Right atrium auricular region (tissue), 2 donors: ENCODE data around the gene CUBN. TPM values are rescaled to one million over a fixed set of nuclear protein-coding genes. Genes with fewer than 3 reads are reported as not detected.

ENCODE experiments used
- DNase-seq: peaks from one replicate; pipeline ENCODE4 v3.0.0-alpha.2; 2019; ENCODE audit warnings: low spot score
- H3K27ac ChIP-seq, 2 donors: fragments of 200-600 bp; sonication (generic); 1 replicate in 1 of 2; 2 replicates in 1 of 2; pipeline ENCODE4 v1.5.1; 2016 to 2019
- H3K27me3 ChIP-seq, 2 donors: fragments of 200-600 bp; sonication (generic); one replicate each; pipeline versions ENCODE4 v1.5.1 to v1.6.0; 2017 to 2019
- H3K36me3 ChIP-seq: fragments of 200-600 bp; sonication (generic); one replicate; pipeline ENCODE4 v1.5.1; 2016
- H3K4me1 ChIP-seq, 2 donors: fragments of 200-600 bp; sonication (generic); one replicate each; pipeline versions ENCODE4 v1.5.1 to v1.6.0; 2017 to 2019
- H3K4me3 ChIP-seq, 2 donors: fragments of 200-600 bp; sonication (generic); 1 replicate in 1 of 2; 2 replicates in 1 of 2; pipeline ENCODE4 v1.5.1; 2017 to 2019; ENCODE audit warnings: mild to moderate bottlenecking in 1 of 2, moderate library complexity in 1 of 2
- H3K9me3 ChIP-seq, 2 donors: fragments of 200-600 bp; sonication (generic); one replicate each; pipeline ENCODE4 v1.5.1; 2019
- CTCF ChIP-seq, 2 donors: fragments of 200-600 bp; sonication (generic); IDR thresholded peaks; one replicate each; pipeline ENCODE4 v1.5.1; 2019; ENCODE audit warnings: antibody characterized with exemption in 2 of 2
- total RNA-seq, 2 donors: library from RNA; depleted of rRNA; stranded (reverse); fragments of >200 nt; gene quantifications; one replicate each; pipeline ENCODE4 v1.1.0, GENCODE V29; 2016

Gene CUBN
- total RNA-seq, 2 donors from 2014 or later: 0.15 to 0.94 TPM

DNA sequence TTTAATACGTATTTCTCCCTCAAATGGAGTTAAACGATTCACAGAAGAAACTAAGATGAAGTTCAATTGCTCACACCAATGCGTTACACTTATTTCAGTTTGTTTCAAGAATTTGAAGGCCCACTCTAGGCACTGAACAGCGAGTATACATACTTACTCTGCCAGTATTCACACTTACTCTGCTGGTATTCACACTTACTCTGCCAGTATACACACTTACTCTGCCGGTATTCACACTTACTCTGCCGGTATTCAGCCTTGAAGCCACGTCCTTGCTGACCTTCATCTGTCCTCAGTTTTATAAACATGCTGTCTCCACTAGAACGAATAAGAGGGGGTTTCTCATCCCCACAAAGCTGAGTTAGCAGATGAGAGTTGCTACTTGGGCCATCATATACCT is 86.0 kb downstream of the CUBN start:
- no peak for TF ChIP-seq CTCF (IDR thresholded peaks at IDR 0.05)
- Histone ChIP-seq H3K4me1 (peaks cover 0 to 3% of the 10 kb centered on the region in 2 donors), H3K27ac (no peak overlapping the region), H3K9me3 (no peaks in the 10 kb centered on the region), H3K4me3 (no peak overlapping the region), H3K27me3 (no peaks in the 10 kb centered on the region), H3K36me3 (no peaks in the 10 kb centered on the region)
- no peak for DNase-seq

DNA sequence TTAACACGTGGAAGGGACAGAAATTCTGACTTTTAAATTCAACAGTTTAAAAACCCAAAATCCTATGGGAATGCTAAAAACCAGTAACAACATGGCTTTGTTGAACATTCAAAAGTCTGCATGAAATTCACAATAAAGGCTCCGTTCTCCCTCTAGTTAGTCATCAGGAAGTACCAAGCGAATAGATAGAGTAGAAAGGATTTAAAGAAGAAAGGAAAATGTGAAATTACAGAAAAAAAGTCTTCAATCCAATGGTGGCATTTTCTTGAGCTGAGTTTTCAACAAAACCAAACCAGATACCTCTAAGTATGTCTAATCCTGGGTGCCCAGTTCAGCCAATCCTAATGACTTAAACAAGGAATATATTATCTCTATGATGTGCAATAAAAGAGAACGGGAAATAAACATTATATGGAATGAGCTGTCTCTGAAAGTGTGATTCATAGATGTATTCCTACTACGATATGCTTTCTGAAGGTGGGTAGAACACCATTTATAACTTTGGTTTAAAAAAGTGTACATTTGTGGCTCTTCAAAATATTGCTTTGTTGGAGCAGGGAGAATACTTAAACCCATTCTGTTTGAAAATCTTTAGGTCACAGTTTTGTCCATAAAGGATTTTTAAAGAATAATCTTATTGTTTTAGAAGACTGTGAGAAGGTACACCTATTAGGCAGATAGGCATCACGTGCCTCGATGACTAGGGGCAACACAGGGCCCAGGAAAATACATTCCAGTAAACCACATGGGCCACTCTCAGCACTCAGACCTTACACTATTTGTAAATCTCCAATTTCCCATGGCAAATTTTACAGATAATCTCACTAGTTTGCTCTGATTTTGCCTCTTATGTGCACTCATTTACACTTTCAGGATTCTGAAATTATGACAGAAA is 87.7 kb downstream of the CUBN start:
- Histone ChIP-seq H3K27ac (no peak overlapping the region), H3K36me3 (no peaks in the 10 kb centered on the region), H3K4me3 (no peak overlapping the region), H3K4me1 (peaks cover 0 to 3% of the 10 kb centered on the region in 2 donors), H3K9me3 (no peaks in the 10 kb centered on the region), H3K27me3 (no peaks in the 10 kb centered on the region)
- TF ChIP-seq CTCF (IDR thresholded peaks at IDR 0.05): no peak
- no peak for DNase-seq

DNA sequence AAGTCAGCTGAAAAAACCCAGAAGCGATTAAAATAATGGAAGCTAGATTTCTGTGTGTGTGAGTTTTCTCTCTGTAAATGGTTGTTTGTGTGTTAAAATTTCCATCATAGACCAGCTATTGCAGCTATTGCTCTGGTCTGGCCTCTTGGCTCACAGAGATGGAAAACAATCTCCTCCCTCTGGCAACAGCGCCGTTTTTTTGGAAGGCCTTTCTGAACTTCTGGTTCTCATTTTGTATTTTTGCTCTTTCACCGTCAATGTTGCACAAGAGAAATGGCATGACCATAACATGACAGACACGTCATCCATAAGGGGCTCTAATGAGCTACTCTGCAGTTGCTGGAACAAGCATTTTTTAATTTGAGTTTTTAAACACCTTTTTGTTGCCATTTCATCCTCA is 91.0 kb downstream of the CUBN start:
- DNase-seq: peak; percentile 86
- TF ChIP-seq CTCF (IDR thresholded peaks at IDR 0.05): no peak

DNA sequence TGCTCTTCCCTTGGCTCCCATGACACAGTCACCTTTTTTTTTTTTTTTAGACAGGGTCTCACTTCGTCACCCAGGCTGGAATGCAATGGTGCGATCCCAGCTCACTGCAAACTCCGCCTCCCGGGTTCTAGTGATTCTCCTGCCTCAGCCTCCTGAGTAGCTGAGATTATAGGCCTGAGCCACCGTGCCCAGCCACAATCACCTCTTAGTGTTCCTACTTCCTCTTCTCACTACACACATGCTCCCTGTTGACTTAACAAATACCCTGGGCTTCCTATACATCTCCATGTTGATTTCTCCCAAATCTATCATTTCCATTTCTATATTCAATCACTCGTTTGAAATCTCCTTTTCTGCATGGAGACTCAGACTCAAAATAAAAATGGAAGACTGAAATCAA is 91.7 kb downstream of the CUBN start:
- no peaks in the 10 kb centered on the region for H3K36me3 ChIP-seq
- H3K4me3 ChIP-seq: no peak overlapping the region
- peak overlapping the region; percentile 2 to 75 for H3K27ac ChIP-seq
- no peaks in the 10 kb centered on the region for H3K27me3 ChIP-seq
- no peak for DNase-seq
- H3K4me1 ChIP-seq: peaks cover 0 to 3% of the 10 kb centered on the region in 2 donors
- no peaks in the 10 kb centered on the region for H3K9me3 ChIP-seq
- no peak for TF ChIP-seq CTCF (IDR thresholded peaks at IDR 0.05)

More for the DNA sequence above, 91.0 kb downstream of the CUBN start:
- Histone ChIP-seq H3K27me3 (no peaks in the 10 kb centered on the region), H3K4me3 (no peak overlapping the region), H3K9me3 (no peaks in the 10 kb centered on the region), H3K36me3 (no peaks in the 10 kb centered on the region), H3K4me1 (peaks cover 0 to 3% of the 10 kb centered on the region in 2 donors), H3K27ac (peak overlapping the region; percentile 39 to 75)

- H3K4me1 ChIP-seq: peaks cover 0 to 11% of the 10 kb centered on the region in 2 donors
- no peaks in the 10 kb centered on the region for H3K36me3 ChIP-seq
- no peak overlapping the region for H3K27ac ChIP-seq
- TF ChIP-seq CTCF (IDR thresholded peaks at IDR 0.05): no peak
- H3K27me3 ChIP-seq: no peaks in the 10 kb centered on the region
- H3K9me3 ChIP-seq: no peaks in the 10 kb centered on the region
- no peak overlapping the region for H3K4me3 ChIP-seq
- DNase-seq: no peak
Observed at GRCh38 chr10:17035446-17035845, 94.2 kb downstream of the CUBN start.
